Measurements from ENCODE around the gene TRMT6. TPM values are rescaled to one million over a fixed set of nuclear protein-coding genes. Genes with fewer than 3 reads are reported as not detected.

TRMT6 gene
- total and polyA plus RNA-seq, 9 of the 15 experiments (the other 6 are each of a cell fraction or from before 2014, with no cell fraction given) = 10.6 to 21.3 (median 15.6) TPM

GRCh38 chr20:5980720-5981538 is 30.6 kb upstream of the TRMT6 start:
- H3K4me3 ChIP-seq = no peak overlapping the region
- no peaks in the 10 kb centered on the region for H3K9me1 ChIP-seq (ENCODE audit: control insufficient read depth, insufficient read depth, low read length)
- in situ Hi-C loops (cut with MboI) = no loop called here
- FAIRE-seq = no peak
- no peaks in the 10 kb centered on the region for H3K4me1 ChIP-seq (replicated peaks in 1 of 2; ENCODE audit: control insufficient read depth in 2 of 2, insufficient read depth in 2 of 2, low read length in 2 of 2)
- DNase-seq (ENCODE audit: extremely low read depth in 1 of 4, low spot score in 3 of 4) = no peak
- TF ChIP-seq SMARCA4 (IDR thresholded peaks at IDR 0.05) = no peak
- no peak for TF ChIP-seq CREB3L1 (IDR thresholded peaks at IDR 0.05; ENCODE audit: borderline replicate concordance, low read depth)
- peaks cover 77% of the 10 kb centered on the region for H3K36me3 ChIP-seq (ENCODE audit: control insufficient read depth, insufficient read depth, low read length)
- H3K27me3 ChIP-seq (ENCODE audit: control insufficient read depth in 2 of 2, insufficient read depth in 2 of 2, low read length in 2 of 2) = no peaks in the 10 kb centered on the region
- no peaks in the 10 kb centered on the region for H3K79me2 ChIP-seq (ENCODE audit: control insufficient read depth, insufficient read depth, low read length)
- H3K4me2 ChIP-seq (ENCODE audit: insufficient read depth, low read length) = no peak overlapping the region
- no peaks in the 10 kb centered on the region for H3K9me3 ChIP-seq (replicated peaks; ENCODE audit: control insufficient read depth, insufficient read depth, low read depth, low read length)
- H4K20me1 ChIP-seq (replicated peaks; ENCODE audit: control insufficient read depth, insufficient read depth, low read length) = no peaks in the 10 kb centered on the region
- intact Hi-C loops (cut with micrococcal nuclease) = no loop called here
- no peak overlapping the region for H2AFZ ChIP-seq (ENCODE audit: low read depth, low read length)
- no TSS peak for BruUV-seq (replicated peaks)
- ChIA-PET POLR2A (interaction anchor here (0.6 to 1.5 kb wide), 4 partner anchors 11 to 27 kb away, joined by 3 to 4 read pairs (median 4); no protein-coding TSS in a partner anchor), CTCF (ENCODE audit: low intra/inter-chr PET ratio) (no interaction called here)
- H3K27ac ChIP-seq (ENCODE audit: extremely low read depth, low read depth, low read length) = no peak overlapping the region
- WGBS (ENCODE audit: insufficient coverage, low coverage, missing lambda C conversion rate) = 69% methylated on average over 5 of the region's 5 CpGs
- H3K9ac ChIP-seq (ENCODE audit: insufficient read depth in 1 of 2, low read depth in 2 of 2, low read length in 2 of 2) = no peak overlapping the region
- ATAC-seq = no peak

- peaks cover 75% of the 10 kb centered on the region for H3K36me3 ChIP-seq (ENCODE audit: control insufficient read depth, insufficient read depth, low read length)
- POLR2A ChIA-PET = interaction anchor here (0.8 to 1.5 kb wide), 3 partner anchors 12 to 53 kb away, joined by 3 read pairs; no protein-coding TSS in a partner anchor
- no peak overlapping the region for H3K4me3 ChIP-seq
- DNase-seq (ENCODE audit: extremely low read depth in 1 of 4, low spot score in 3 of 4) (no peak), ATAC-seq (no peak), FAIRE-seq (no peak)
- H3K9me3 ChIP-seq (replicated peaks; ENCODE audit: control insufficient read depth, insufficient read depth, low read depth, low read length) = no peaks in the 10 kb centered on the region
- no peaks in the 10 kb centered on the region for H4K20me1 ChIP-seq (replicated peaks; ENCODE audit: control insufficient read depth, insufficient read depth, low read length)
- CTCF ChIA-PET (ENCODE audit: low intra/inter-chr PET ratio) = no interaction called here
- no peaks in the 10 kb centered on the region for H3K27me3 ChIP-seq (ENCODE audit: control insufficient read depth in 2 of 2, insufficient read depth in 2 of 2, low read length in 2 of 2)
- H3K79me2 ChIP-seq (ENCODE audit: control insufficient read depth, insufficient read depth, low read length) = no peaks in the 10 kb centered on the region
- H3K4me1 ChIP-seq (replicated peaks in 1 of 2; ENCODE audit: control insufficient read depth in 2 of 2, insufficient read depth in 2 of 2, low read length in 2 of 2) = no peaks in the 10 kb centered on the region
- no peaks in the 10 kb centered on the region for H3K9me1 ChIP-seq (ENCODE audit: control insufficient read depth, insufficient read depth, low read length)
- no peak overlapping the region for H3K4me2 ChIP-seq (ENCODE audit: insufficient read depth, low read length)
- BruUV-seq (replicated peaks) = no TSS peak
- intact Hi-C loops (cut with micrococcal nuclease) = no loop called here
- H2AFZ ChIP-seq (ENCODE audit: low read depth, low read length) = no peak overlapping the region
- 94% methylated on average over 4 of the region's 4 CpGs for WGBS (ENCODE audit: insufficient coverage, low coverage, missing lambda C conversion rate)
- no peak overlapping the region for H3K27ac ChIP-seq (ENCODE audit: extremely low read depth, low read depth, low read length)
- in situ Hi-C loops (cut with MboI) = no loop called here
- H3K9ac ChIP-seq (ENCODE audit: insufficient read depth in 1 of 2, low read depth in 2 of 2, low read length in 2 of 2) = no peak overlapping the region
- no peak for TF ChIP-seq ZBTB34 (CRISPR knock-in tag; IDR thresholded peaks at IDR 0.05)
- TF ChIP-seq SRSF3 (IDR thresholded peaks at IDR 0.05; ENCODE audit: insufficient read depth, low read length) = no peak
- no peak for TF ChIP-seq MAFF (IDR thresholded peaks at IDR 0.05; ENCODE audit: low read length)
- TF ChIP-seq EHMT2 (IDR thresholded peaks at IDR 0.05) = no peak
- no peak for TF ChIP-seq ZNF436 (CRISPR knock-in tag; IDR thresholded peaks at IDR 0.05)
- no peak for TF ChIP-seq NONO (IDR thresholded peaks at IDR 0.05; ENCODE audit: low read depth in 2 of 2, low read length in 1 of 2)
- TF ChIP-seq SRSF1 (IDR thresholded peaks at IDR 0.05; ENCODE audit: low read depth, low read length) = no peak
These were observed 29.5 kb upstream of the TRMT6 start for GRCh38 chr20:5979801-5980200.
